Astrocyte (in vitro differentiated cells and primary cell): ENCODE data around the gene MAP3K4. TPM values are rescaled to one million over a fixed set of nuclear protein-coding genes. Genes with fewer than 3 reads are reported as not detected.

Source experiments
- DNase-seq: peaks from one replicate; pipeline ENCODE4 v3.0.0-alpha.2; 2010; ENCODE audit warnings: low read depth
- FAIRE-seq: peaks from 2 replicates; lab custom pipeline; 2011; peaks lifted over from hg19 to GRCh38; lab: Jason Lieb, UNC
- H2AFZ ChIP-seq: 2 replicates; pipeline ENCODE4 v1.6.0; 2012; ENCODE audit warnings: low read depth, low read length, inconsistent platforms
- H3K27ac ChIP-seq: 2 replicates; pipeline ENCODE4 v1.5.1; 2011; ENCODE audit warnings: low read depth, low read length, inconsistent platforms
- H3K27me3 ChIP-seq: 2 replicates; pipeline ENCODE4 v1.6.0; 2011; ENCODE audit warnings: low read length, inconsistent platforms; ENCODE audit not compliant: insufficient read depth
- H3K36me3 ChIP-seq: 2 replicates; pipeline ENCODE4 v1.5.1; 2011; ENCODE audit warnings: low read length, inconsistent platforms; ENCODE audit not compliant: insufficient read depth
- H3K4me1 ChIP-seq: 2 replicates; pipeline ENCODE4 v1.5.1; 2011; ENCODE audit warnings: low read length, inconsistent platforms; ENCODE audit not compliant: insufficient read depth
- H3K4me2 ChIP-seq: 2 replicates; pipeline ENCODE4 v1.6.0; 2012; ENCODE audit warnings: low read length, inconsistent platforms
- H3K4me3 ChIP-seq: 2 replicates; pipeline ENCODE4 v1.5.1; 2011; ENCODE audit warnings: low read depth, mild to moderate bottlenecking, low read length, inconsistent platforms; ENCODE audit not compliant: insufficient read depth
- H3K79me2 ChIP-seq: 2 replicates; pipeline ENCODE4 v1.6.0; 2012; ENCODE audit warnings: mild to moderate bottlenecking, low read length, inconsistent platforms; ENCODE audit not compliant: insufficient read depth
- H3K9ac ChIP-seq: 2 replicates; pipeline ENCODE4 v1.6.0; 2012; ENCODE audit warnings: mild to moderate bottlenecking, low read length, inconsistent platforms
- H3K9me3 ChIP-seq: 2 replicates; pipeline ENCODE4 v1.5.1; 2012; ENCODE audit warnings: low read depth, mild to moderate bottlenecking, low read length, inconsistent platforms; ENCODE audit not compliant: insufficient read depth
- H4K20me1 ChIP-seq: 2 replicates; pipeline ENCODE4 v1.6.0; 2012; ENCODE audit warnings: low read length, inconsistent platforms; ENCODE audit not compliant: insufficient read depth
- H3K27ac Mint-ChIP-seq: one replicate; pipeline ENCODE4 v1.8.0; 2021; ENCODE audit warnings: mild to moderate bottlenecking, mixed read lengths; ENCODE audit not compliant: unreplicated experiment
- H3K27me3 Mint-ChIP-seq: one replicate; pipeline ENCODE4 v1.8.0; 2021; ENCODE audit warnings: low read depth, mixed read lengths; ENCODE audit not compliant: unreplicated experiment
- H3K36me3 Mint-ChIP-seq: one replicate; pipeline ENCODE4 v1.8.0; 2021; ENCODE audit warnings: low read depth, mixed read lengths; ENCODE audit not compliant: unreplicated experiment
- H3K4me1 Mint-ChIP-seq: one replicate; pipeline ENCODE4 v1.8.0; 2021; ENCODE audit warnings: low read depth, mixed read lengths; ENCODE audit not compliant: unreplicated experiment
- H3K4me3 Mint-ChIP-seq: one replicate; pipeline ENCODE4 v1.8.0; 2021; ENCODE audit warnings: mild to moderate bottlenecking, moderate library complexity, mixed read lengths; ENCODE audit not compliant: unreplicated experiment
- H3K9me3 Mint-ChIP-seq: one replicate; pipeline ENCODE4 v1.8.0; 2021; ENCODE audit warnings: mild to moderate bottlenecking, mixed read lengths; ENCODE audit not compliant: unreplicated experiment
- CTCF ChIP-seq: IDR thresholded peaks from 2 replicates; pipeline ENCODE4 v1.5.1; 2011; ENCODE audit warnings: low read depth, mild to moderate bottlenecking, inconsistent platforms, low read length, moderate library complexity; ENCODE audit not compliant: insufficient read depth
- EZH2 ChIP-seq: IDR thresholded peaks from 2 replicates; pipeline ENCODE4 v1.6.1; 2012; ENCODE audit warnings: mild to moderate bottlenecking, low read length, inconsistent platforms; ENCODE audit not compliant: insufficient read depth
- total RNA-seq: library from RNA; stranded (reverse); gene quantifications from 2 replicates; pipeline ENCODE4 v1.2.1, GENCODE V29; 2021

The MAP3K4 gene
- total RNA-seq, 1 donor from 2014 or later: 22.1 TPM

DNA sequence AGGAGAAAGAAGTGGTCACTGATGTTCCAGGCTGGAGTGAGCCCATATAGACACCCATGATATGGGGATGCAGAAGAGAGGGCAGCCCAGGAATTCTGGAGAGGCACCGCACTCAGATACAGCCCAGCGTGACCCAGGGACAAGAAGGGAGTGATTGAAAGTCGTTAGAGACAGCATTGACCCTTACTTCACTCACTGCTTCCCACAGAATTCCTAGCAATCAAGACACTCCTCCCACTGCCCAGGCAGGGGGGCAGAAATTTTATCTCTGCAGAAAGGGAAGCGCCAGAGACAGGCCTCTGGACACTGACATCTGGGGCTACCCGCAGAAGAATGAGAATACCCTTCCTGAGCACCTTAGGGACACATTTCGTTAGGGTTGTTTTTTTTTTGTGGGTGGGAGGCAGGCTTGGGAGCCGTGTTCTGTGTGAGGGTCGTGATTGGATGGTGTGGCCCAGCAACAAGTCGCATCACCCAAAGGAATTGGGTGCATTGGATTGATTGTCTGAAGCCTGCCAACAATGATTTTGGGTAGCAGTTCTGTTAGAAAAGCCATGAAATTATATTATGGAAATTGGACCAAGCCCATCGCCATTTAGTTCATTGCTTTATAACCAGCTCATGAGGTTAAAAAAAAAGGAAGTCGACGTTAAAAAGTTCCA lies 45.9 kb upstream of the MAP3K4 start:
- H3K4me2 ChIP-seq: no peak overlapping the region
- H3K36me3 ChIP-seq: no peaks in the 10 kb centered on the region
- Mint-ChIP-seq H3K4me1 (peaks cover 4% of the 10 kb centered on the region), H3K4me3 (no peak overlapping the region), H3K27me3 (no peaks in the 10 kb centered on the region), H3K36me3 (no peaks in the 10 kb centered on the region), H3K27ac (no peak overlapping the region), H3K9me3 (no peaks in the 10 kb centered on the region)
- H3K4me3 ChIP-seq: no peak overlapping the region
- H3K4me1 ChIP-seq: peaks cover 7% of the 10 kb centered on the region
- H3K79me2 ChIP-seq: no peaks in the 10 kb centered on the region
- no peak for TF ChIP-seq EZH2
- TF ChIP-seq CTCF: no peak
- no peak overlapping the region for H3K27ac ChIP-seq
- FAIRE-seq (no peak), DNase-seq (no peak)
- H3K9ac ChIP-seq: no peak overlapping the region
- H2AFZ ChIP-seq: no peak overlapping the region
- H3K27me3 ChIP-seq: no peaks in the 10 kb centered on the region
- no peaks in the 10 kb centered on the region for H4K20me1 ChIP-seq
- no peaks in the 10 kb centered on the region for H3K9me3 ChIP-seq

DNA sequence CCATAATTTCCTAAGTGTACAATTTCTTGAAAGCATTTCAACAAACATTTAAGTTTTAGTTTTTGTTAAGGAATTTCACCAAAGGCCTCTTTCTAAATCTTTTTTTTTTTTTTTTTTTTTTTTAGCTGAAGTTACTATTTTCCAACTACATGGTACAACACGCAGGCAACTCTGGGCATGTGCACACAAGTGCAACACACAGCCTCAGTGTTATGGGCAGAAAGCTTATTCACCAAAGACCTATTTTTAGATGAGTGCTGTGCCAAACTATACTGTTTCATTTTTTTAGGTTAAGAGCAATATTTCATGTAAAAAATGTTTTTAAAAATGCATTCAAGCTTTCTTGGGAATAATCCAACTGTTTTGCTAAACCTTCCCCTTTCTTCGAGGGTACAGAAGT lies 42.0 kb upstream of the MAP3K4 start:
- peak overlapping the region; percentile 58 for H3K9ac ChIP-seq
- H3K4me1 ChIP-seq: peaks cover 7% of the 10 kb centered on the region
- H4K20me1 ChIP-seq: no peaks in the 10 kb centered on the region
- no peaks in the 10 kb centered on the region for H3K27me3 ChIP-seq
- Mint-ChIP-seq H3K9me3 (no peaks in the 10 kb centered on the region), H3K36me3 (no peaks in the 10 kb centered on the region), H3K4me1 (peaks cover 7% of the 10 kb centered on the region), H3K27me3 (no peaks in the 10 kb centered on the region), H3K27ac (no peak overlapping the region), H3K4me3 (no peak overlapping the region)
- H3K36me3 ChIP-seq: no peaks in the 10 kb centered on the region
- no peaks in the 10 kb centered on the region for H3K9me3 ChIP-seq
- H3K27ac ChIP-seq: no peak overlapping the region
- DNase-seq (no peak), FAIRE-seq (no peak)
- no peak overlapping the region for H2AFZ ChIP-seq
- H3K4me3 ChIP-seq: no peak overlapping the region
- TF ChIP-seq CTCF: no peak
- TF ChIP-seq EZH2: no peak
- no peaks in the 10 kb centered on the region for H3K79me2 ChIP-seq
- no peak overlapping the region for H3K4me2 ChIP-seq

DNA sequence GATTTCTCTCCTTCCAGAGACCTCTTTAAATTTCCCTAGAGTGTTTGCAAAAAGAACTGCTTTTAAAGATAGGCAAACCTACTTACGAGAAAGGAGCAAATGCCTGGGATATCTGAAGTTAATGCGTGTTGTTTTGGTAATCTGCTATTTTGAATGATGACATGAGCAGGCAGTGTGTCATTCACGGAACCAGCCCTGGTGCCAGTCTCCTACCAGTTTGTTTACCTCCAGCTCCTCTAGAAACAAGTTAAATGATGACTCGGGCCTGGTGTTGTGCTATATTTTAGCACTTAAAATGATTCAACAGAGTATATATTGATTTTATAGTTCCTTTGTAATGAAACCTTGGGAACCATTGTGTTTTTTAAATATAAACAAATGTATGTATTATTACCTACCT lies 41.1 kb upstream of the MAP3K4 start:
- Histone ChIP-seq H3K9ac (peak overlapping the region; percentile 58), H3K4me2 (peak overlapping the region; percentile 41), H3K79me2 (no peaks in the 10 kb centered on the region), H2AFZ (no peak overlapping the region), H3K4me1 (peaks cover 7% of the 10 kb centered on the region), H3K27me3 (no peaks in the 10 kb centered on the region), H3K9me3 (no peaks in the 10 kb centered on the region), H3K4me3 (no peak overlapping the region), H3K27ac (peak overlapping the region; percentile 27), H3K36me3 (no peaks in the 10 kb centered on the region), H4K20me1 (no peaks in the 10 kb centered on the region)
- Mint-ChIP-seq H3K4me1 (peaks cover 7% of the 10 kb centered on the region), H3K27ac (peak overlapping the region; percentile 59), H3K27me3 (no peaks in the 10 kb centered on the region), H3K36me3 (no peaks in the 10 kb centered on the region), H3K4me3 (no peak overlapping the region), H3K9me3 (no peaks in the 10 kb centered on the region)
- FAIRE-seq (no peak), DNase-seq (peak; percentile 60)
- TF ChIP-seq EZH2: no peak
- TF ChIP-seq CTCF: no peak
